C4-2B (cell line): ENCODE data around the gene IQCK.

ENCODE experiments used
- ZFX ChIP-seq: fragments of 450-650 bp; IDR thresholded peaks from 2 replicates; pipeline ENCODE4 v1.6.1; 2017
- TF ChIP-seq, protein P1 (sequence below): fragments of 450-650 bp; conservative IDR thresholded peaks from 2 replicates; pipeline ENCODE4 v1.5.1; 2017; ENCODE audit warnings: mild to moderate bottlenecking

DNA sequence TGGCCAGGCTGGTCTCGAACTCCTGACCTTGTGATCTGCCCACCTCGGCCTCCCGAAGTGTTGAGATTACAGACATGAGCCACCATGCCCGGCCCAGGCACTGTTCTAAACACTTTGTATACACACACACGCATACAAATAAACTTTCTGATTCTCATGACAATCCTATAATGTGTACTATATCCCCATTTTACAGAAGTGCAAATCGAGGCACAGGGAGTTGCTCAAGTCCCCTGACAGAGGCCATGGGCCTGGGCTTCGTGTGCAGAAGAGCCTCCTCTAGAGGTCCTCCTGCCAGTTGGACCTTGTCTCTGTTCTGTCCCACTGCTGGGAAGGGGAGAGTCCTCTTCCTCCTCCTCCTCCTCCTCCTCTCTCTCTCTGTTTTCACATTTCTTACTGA is 176.5 kb downstream of the IQCK start:
- TF ChIP-seq, protein P1, sequence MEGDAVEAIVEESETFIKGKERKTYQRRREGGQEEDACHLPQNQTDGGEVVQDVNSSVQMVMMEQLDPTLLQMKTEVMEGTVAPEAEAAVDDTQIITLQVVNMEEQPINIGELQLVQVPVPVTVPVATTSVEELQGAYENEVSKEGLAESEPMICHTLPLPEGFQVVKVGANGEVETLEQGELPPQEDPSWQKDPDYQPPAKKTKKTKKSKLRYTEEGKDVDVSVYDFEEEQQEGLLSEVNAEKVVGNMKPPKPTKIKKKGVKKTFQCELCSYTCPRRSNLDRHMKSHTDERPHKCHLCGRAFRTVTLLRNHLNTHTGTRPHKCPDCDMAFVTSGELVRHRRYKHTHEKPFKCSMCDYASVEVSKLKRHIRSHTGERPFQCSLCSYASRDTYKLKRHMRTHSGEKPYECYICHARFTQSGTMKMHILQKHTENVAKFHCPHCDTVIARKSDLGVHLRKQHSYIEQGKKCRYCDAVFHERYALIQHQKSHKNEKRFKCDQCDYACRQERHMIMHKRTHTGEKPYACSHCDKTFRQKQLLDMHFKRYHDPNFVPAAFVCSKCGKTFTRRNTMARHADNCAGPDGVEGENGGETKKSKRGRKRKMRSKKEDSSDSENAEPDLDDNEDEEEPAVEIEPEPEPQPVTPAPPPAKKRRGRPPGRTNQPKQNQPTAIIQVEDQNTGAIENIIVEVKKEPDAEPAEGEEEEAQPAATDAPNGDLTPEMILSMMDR: no peak
- no peak for TF ChIP-seq ZFX
